HFFc6 (cell line): ENCODE results near the gene ADAP1. TPM values are rescaled to one million over a fixed set of nuclear protein-coding genes. Genes with fewer than 3 reads are reported as not detected.

Experiments used
- DNase-seq: peaks from one replicate; pipeline ENCODE4 v3.0.0-alpha.2; 2018
- H3K27ac Mint-ChIP-seq: 2 replicates; pipeline ENCODE4 v1.8.0; 2020; ENCODE audit warnings: mild to moderate bottlenecking, mixed read lengths
- H3K27me3 Mint-ChIP-seq: 2 replicates; pipeline ENCODE4 v1.8.0; 2021; ENCODE audit warnings: mild to moderate bottlenecking, moderate library complexity, mixed read lengths; ENCODE audit not compliant: insufficient read depth
- H3K36me3 Mint-ChIP-seq: 2 replicates; pipeline ENCODE4 v1.8.0; 2021; ENCODE audit warnings: low read depth, mixed read lengths
- H3K4me1 Mint-ChIP-seq: 2 replicates; pipeline ENCODE4 v1.8.0; 2020; ENCODE audit warnings: low read depth, mixed read lengths
- H3K4me3 Mint-ChIP-seq: 2 replicates; pipeline ENCODE4 v1.8.0; 2020; ENCODE audit warnings: mild to moderate bottlenecking, moderate library complexity, mixed read lengths
- H3K9me3 Mint-ChIP-seq: 2 replicates; pipeline ENCODE4 v1.8.0; 2020; ENCODE audit warnings: mild to moderate bottlenecking, mixed read lengths
- total RNA-seq, 6 experiments: library from RNA; stranded (reverse); fragmentation: NEBNext Ultra II Directional; extraction: Animal tissue kit (Norgen Biotek cat#: 25700); gene quantifications; 2 replicates in 1 of 6; 3 replicates in 5 of 6; pipeline ENCODE4 v1.2.3, GENCODE V29; 2021
- TF ChIP-seq, protein P1 (sequence below): fragments of 200-600 bp; sonication (generic); IDR thresholded peaks from 2 replicates; pipeline ENCODE4 v1.5.0; 2021; ENCODE audit warnings: antibody characterized with exemption, mild to moderate bottlenecking

The ADAP1 gene
- total RNA-seq, 6 experiments from 2014 or later = 0.64 to 1.1 (median 0.90) TPM

- H3K27me3 Mint-ChIP-seq = peaks cover 7% of the 10 kb centered on the region
- H3K4me3 Mint-ChIP-seq = no peak overlapping the region
- no peak overlapping the region for H3K27ac Mint-ChIP-seq
- H3K9me3 Mint-ChIP-seq = no peaks in the 10 kb centered on the region
- no peak for DNase-seq
- peaks cover 5% of the 10 kb centered on the region; the same call in 1 of the 2 replicates for H3K4me1 Mint-ChIP-seq
- TF ChIP-seq, protein P1, sequence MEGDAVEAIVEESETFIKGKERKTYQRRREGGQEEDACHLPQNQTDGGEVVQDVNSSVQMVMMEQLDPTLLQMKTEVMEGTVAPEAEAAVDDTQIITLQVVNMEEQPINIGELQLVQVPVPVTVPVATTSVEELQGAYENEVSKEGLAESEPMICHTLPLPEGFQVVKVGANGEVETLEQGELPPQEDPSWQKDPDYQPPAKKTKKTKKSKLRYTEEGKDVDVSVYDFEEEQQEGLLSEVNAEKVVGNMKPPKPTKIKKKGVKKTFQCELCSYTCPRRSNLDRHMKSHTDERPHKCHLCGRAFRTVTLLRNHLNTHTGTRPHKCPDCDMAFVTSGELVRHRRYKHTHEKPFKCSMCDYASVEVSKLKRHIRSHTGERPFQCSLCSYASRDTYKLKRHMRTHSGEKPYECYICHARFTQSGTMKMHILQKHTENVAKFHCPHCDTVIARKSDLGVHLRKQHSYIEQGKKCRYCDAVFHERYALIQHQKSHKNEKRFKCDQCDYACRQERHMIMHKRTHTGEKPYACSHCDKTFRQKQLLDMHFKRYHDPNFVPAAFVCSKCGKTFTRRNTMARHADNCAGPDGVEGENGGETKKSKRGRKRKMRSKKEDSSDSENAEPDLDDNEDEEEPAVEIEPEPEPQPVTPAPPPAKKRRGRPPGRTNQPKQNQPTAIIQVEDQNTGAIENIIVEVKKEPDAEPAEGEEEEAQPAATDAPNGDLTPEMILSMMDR = no peak
- H3K36me3 Mint-ChIP-seq = no peaks in the 10 kb centered on the region
Observed at GRCh38 chr7:940599-941408, 13.7 kb downstream of the ADAP1 start.

GRCh38 chr7:939843-940242 lies 14.6 kb downstream of the ADAP1 start:
- TF ChIP-seq, protein P1 = no peak
- H3K9me3 Mint-ChIP-seq = no peaks in the 10 kb centered on the region

DNA sequence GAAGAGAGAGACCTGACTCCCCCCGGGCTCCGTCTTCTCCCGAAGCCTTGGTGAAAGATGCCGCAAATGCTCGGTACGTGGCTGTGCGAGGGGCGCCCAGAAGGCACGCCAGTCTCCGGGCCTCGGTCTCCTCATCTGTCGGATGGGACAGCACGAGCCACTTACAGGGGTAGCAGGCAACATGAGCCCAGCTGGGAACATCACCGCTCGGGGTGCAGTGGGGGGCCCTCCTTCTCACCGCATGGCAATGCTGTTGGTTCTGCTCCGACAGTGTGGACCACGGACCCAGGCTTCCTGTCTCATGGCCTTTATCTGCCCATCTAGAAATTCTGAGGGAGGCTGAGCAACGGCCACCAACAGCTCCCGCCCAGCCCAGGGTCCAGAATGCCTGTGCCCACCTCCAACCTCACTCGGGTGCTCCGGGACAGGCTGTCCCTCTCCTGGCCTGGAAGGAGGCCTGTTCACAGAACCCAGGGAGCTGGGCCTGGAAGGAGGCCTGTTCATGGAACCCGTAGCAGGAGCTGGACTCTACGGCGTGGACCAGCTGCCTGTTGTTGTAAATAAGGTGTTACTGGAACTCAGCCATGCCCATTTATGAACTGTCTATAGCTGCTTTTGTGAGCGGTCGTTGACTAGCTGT lies 15.8 kb downstream of the ADAP1 start:
- Mint-ChIP-seq H3K4me1 (peaks cover 5% of the 10 kb centered on the region; the same call in 1 of the 2 replicates), H3K27me3 (peaks cover 7% of the 10 kb centered on the region), H3K27ac (no peak overlapping the region), H3K9me3 (no peaks in the 10 kb centered on the region), H3K4me3 (no peak overlapping the region), H3K36me3 (no peaks in the 10 kb centered on the region)
- DNase-seq = no peak
- TF ChIP-seq, protein P1 = no peak

More at GRCh38 chr7:939843-940242, 14.6 kb downstream of the ADAP1 start:
- Mint-ChIP-seq H3K27ac (no peak overlapping the region), H3K4me3 (no peak overlapping the region), H3K36me3 (no peaks in the 10 kb centered on the region), H3K4me1 (peaks cover 5% of the 10 kb centered on the region; the same call in 1 of the 2 replicates), H3K27me3 (peaks cover 7% of the 10 kb centered on the region)
- DNase-seq = no peak

DNA sequence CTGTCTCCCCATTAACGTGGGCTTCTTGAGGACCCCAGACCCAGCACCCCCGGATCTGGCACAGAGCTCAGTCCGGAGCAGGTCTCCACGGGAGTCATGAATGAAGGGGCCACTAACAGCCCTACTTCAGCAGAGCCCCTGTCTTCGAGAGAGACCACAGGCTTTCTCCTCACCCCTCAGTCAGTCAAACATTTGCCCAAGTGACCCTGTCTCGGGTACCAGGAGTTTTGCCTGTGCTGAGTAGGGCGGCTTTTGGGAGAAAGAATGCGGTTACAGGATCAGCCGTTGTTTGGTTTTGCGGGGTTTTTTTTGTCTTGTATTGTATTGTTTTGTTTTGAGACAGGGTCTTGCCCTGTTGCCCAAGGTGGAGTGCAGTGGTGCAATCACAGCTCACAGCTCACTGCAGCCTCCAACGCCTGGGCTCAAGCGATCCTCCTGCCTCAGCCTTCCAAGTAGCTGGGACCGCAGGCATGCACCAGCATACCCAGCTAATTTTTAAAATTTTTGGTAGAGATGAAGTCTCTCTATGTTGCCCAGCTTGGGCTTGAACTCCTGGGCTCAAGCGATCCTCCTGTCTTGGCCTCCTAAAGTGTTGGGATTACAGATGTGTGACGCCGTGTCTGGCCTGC lies 16.5 kb downstream of the ADAP1 start:
- H3K36me3 Mint-ChIP-seq = no peaks in the 10 kb centered on the region
- no peak overlapping the region for H3K4me3 Mint-ChIP-seq
- no peaks in the 10 kb centered on the region for H3K9me3 Mint-ChIP-seq
- no peak overlapping the region for H3K27ac Mint-ChIP-seq
- DNase-seq = no peak
- TF ChIP-seq, protein P1 = no peak
- peaks cover 7% of the 10 kb centered on the region for H3K27me3 Mint-ChIP-seq
- peaks cover 5% of the 10 kb centered on the region; the same call in 1 of the 2 replicates for H3K4me1 Mint-ChIP-seq

DNA sequence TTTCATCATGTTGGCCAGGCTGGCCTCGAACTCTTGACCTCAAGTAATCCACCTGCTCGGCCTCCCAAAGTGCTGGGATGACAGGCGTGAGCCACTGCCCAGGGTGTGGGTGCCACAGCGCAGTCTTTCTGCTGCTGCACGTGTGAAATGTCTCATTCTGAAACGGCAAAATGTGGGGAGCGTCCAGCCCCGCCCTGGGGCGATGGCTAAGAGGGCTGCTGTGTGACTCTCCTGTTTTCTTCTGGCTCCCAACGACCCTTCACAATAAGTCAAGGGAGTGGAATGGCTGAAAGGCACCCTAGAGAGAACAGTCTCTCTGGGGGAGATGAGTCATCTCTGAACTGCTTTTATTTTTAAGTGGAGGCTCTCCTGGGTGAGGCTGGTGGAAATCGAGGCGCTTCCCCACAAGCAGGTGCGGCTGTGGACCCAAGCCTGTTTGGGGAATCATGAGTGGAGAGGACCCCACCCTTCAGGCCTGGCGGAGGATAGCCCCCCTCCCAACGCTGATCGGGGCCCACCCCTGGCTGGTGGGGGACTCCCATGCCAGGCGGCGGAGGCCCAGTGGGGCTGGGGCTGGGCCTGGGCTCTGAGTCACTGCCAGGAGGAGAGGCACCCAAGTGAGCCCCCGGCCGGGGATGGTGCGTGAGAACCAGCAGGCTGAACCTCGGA lies 18.0 kb downstream of the ADAP1 start:
- DNase-seq = no peak
- Mint-ChIP-seq H3K27me3 (peaks cover 9% of the 10 kb centered on the region), H3K9me3 (no peaks in the 10 kb centered on the region), H3K4me1 (peaks cover 5% of the 10 kb centered on the region; the same call in 1 of the 2 replicates), H3K27ac (no peak overlapping the region), H3K36me3 (no peaks in the 10 kb centered on the region), H3K4me3 (no peak overlapping the region)
- TF ChIP-seq, protein P1 = no peak
